IPS-15b (cell line): Measurements from ENCODE around the gene PJVK.
A peak's percentile ranks its signal among the peaks of the same experiment; 100 is the strongest.

Source experiments
- H3K27me3 ChIP-seq: one replicate; pipeline ENCODE4 v1.6.1; 2013; ENCODE audit warnings: low read length; ENCODE audit not compliant: control insufficient read depth, insufficient read depth
- H3K36me3 ChIP-seq: one replicate; pipeline ENCODE4 v1.6.1; 2013; ENCODE audit warnings: low read length; ENCODE audit not compliant: control insufficient read depth, insufficient read depth
- H3K4me1 ChIP-seq: one replicate; pipeline ENCODE4 v1.6.1; 2013; ENCODE audit warnings: mild to moderate bottlenecking, low read length; ENCODE audit not compliant: control insufficient read depth, insufficient read depth
- H3K4me3 ChIP-seq: one replicate; pipeline ENCODE4 v1.5.1; 2013; ENCODE audit warnings: low read depth, low read length
- H3K9ac ChIP-seq: one replicate; pipeline ENCODE4 v1.6.1; 2013; ENCODE audit warnings: low read depth, mild to moderate bottlenecking, low read length
- H3K9me3 ChIP-seq: one replicate; pipeline ENCODE4 v1.6.1; 2013; ENCODE audit warnings: mild to moderate bottlenecking, low read length; ENCODE audit not compliant: control insufficient read depth, insufficient read depth

PJVK gene

DNA sequence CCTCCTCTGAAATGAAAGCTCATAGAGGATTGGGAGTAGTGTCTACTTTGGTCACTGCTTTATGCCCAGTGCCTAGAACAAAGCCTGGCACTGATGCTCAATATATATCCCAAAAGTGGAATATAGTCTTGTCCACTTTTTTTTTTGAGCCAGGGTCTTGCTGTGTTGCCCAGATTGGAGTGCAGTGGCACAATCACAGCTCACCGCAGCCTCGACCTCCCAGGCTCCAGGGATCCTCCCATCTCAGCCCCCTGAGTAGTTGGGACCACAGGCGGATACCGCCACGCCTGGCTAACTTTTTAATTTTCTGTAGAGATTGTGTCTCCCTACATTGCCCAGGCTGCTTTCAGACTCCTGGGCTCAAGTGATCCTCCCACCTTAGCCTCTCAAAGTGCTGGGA is 23.4 kb downstream of the PJVK start:
- H3K36me3 ChIP-seq = no peaks in the 10 kb centered on the region
- H3K9me3 ChIP-seq = no peaks in the 10 kb centered on the region
- H3K9ac ChIP-seq = no peak overlapping the region
- peaks cover 2% of the 10 kb centered on the region for H3K4me1 ChIP-seq
- peaks cover 3% of the 10 kb centered on the region for H3K27me3 ChIP-seq
- H3K4me3 ChIP-seq = no peak overlapping the region

DNA sequence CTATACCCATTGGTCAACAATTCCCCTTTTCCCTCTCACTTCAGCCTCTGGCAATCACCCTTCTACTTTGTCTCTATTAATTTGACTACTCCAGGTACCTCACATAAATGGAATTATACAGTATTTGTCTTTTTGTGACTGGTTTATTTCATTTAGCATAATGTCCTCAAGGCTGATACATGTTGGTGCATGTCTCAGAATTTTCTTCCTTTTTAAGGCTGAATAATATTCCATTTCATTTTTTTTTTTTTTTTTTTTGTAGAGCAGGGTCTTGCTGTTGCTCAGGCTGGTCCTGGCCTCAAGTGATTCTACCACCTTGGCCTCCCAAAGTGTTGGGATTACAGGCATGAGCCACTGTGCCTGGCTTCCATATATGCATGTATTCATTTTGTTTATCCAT is 25.3 kb downstream of the PJVK start:
- H3K27me3 ChIP-seq = peaks cover 6% of the 10 kb centered on the region
- no peaks in the 10 kb centered on the region for H3K36me3 ChIP-seq
- H3K9me3 ChIP-seq = no peaks in the 10 kb centered on the region
- H3K4me3 ChIP-seq = no peak overlapping the region
- H3K9ac ChIP-seq = no peak overlapping the region
- peaks cover 5% of the 10 kb centered on the region for H3K4me1 ChIP-seq

DNA sequence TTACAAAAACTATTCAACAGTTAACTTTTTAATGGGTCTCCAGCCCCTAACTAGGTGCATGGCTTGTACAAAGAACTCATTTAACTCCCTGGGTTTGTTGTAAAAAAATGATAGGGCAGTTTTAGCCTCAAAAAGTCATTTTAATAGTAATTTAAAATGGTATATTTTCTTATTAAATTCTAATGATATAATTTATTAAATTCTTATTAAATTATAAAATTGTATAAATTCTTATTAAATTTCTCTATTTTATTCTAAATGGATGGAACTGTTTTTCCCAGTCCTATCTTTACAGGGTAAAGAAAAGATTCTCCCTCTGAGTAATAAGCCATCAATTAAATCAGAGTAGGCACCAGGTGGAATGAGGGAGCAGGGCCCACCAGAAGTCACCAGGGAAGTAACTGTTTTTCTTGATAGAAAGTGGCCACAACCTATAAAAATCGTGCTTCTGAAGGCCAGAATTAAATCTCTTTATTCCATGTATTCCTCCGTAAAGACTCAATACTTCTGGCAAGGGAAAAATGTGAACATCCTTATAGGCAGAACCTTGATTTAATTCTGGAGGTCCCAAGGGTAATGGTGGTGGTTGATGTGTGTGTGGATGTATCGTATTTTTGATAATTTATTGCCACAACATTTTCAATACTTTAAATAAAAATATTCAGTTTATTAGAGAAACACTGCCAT is 26.4 kb downstream of the PJVK start:
- Histone ChIP-seq H3K9me3 (no peaks in the 10 kb centered on the region), H3K9ac (peak overlapping the region; percentile 62), H3K36me3 (no peaks in the 10 kb centered on the region), H3K4me3 (peak overlapping the region; percentile 87), H3K27me3 (peaks cover 6% of the 10 kb centered on the region), H3K4me1 (peaks cover 6% of the 10 kb centered on the region)

- Histone ChIP-seq H3K9me3 (no peaks in the 10 kb centered on the region), H3K27me3 (peaks cover 6% of the 10 kb centered on the region), H3K4me1 (peaks cover 6% of the 10 kb centered on the region), H3K4me3 (peak overlapping the region; percentile 87), H3K9ac (peak overlapping the region; percentile 62), H3K36me3 (no peaks in the 10 kb centered on the region)
Observed at GRCh38 chr2:178478130-178478438, 26.9 kb downstream of the PJVK start.

DNA sequence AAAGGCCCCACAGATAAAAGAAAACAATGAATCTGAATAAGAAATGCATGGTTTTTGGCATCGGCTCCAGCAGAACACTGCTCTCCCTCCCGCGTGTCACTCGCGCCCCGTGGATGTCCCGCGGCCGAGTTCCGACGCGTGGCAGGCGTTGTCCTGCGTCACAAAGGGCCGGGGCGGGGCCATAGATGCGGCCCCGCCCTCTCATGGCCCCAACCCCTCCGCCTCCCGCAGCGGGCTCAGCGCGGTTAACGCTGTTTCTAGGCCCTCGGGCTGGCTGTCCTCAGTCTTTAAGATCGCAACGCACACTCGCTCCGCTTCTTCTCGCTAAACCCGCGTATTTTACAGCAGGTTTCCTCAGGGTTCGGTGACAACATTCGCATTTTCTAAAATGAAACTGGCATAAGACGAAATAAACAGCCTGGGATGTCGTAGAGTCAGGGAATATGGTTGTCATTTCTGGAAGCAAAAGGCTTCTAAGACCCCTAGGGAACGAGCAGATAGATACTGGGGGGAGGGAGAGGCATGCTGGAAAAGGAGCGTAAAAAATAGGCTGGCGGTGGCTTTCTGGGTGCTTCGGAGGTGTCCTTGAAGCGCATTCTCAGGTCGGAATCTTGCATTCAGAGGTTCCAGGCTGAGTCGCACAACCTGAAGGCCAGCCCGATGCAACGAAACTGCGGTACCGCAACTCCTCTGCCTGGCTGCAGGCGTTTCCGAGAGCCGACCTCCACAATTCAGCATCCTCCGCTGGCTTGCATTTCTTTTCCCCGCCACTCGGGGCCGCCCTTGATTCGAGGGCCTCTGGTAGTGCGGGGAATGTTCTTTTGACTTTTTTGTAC is 27.5 kb downstream of the PJVK start, which contains the start of gene FKBP7:
Gene FKBP7 (minus strand): TSS at position 162 of the 836 bp plus-strand sequence. CDS start 101 bp downstream, at position 61.
- Histone ChIP-seq H3K36me3 (no peaks in the 10 kb centered on the region), H3K9ac (peak within 1 kb of the TSS; percentile 62), H3K4me3 (peak within 1 kb of the TSS; percentile 87), H3K4me1 (peaks cover 6% of the 10 kb centered on the region), H3K27me3 (peaks cover 6% of the 10 kb centered on the region), H3K9me3 (no peaks in the 10 kb centered on the region)

GRCh38 chr2:178479275-178479616 is 28.1 kb downstream of the PJVK start:
- H3K27me3 ChIP-seq = peaks cover 6% of the 10 kb centered on the region
- peaks cover 6% of the 10 kb centered on the region for H3K4me1 ChIP-seq
- no peak overlapping the region for H3K9ac ChIP-seq
- no peaks in the 10 kb centered on the region for H3K36me3 ChIP-seq
- H3K9me3 ChIP-seq = no peaks in the 10 kb centered on the region
- peak overlapping the region; percentile 87 for H3K4me3 ChIP-seq

GRCh38 chr2:178479758-178480226 is 28.6 kb downstream of the PJVK start:
- Histone ChIP-seq H3K9ac (peak overlapping the region; percentile 58), H3K27me3 (peaks cover 6% of the 10 kb centered on the region), H3K4me1 (peaks cover 6% of the 10 kb centered on the region), H3K9me3 (no peaks in the 10 kb centered on the region), H3K4me3 (peak overlapping the region; percentile 58), H3K36me3 (no peaks in the 10 kb centered on the region)

- Histone ChIP-seq H3K9ac (peak within 1 kb of the TSS; percentile 58), H3K9me3 (no peaks in the 10 kb centered on the region), H3K4me3 (peak within 1 kb of the TSS; percentile 58), H3K4me1 (peaks cover 6% of the 10 kb centered on the region), H3K36me3 (no peaks in the 10 kb centered on the region), H3K27me3 (peaks cover 6% of the 10 kb centered on the region)
Observed at GRCh38 chr2:178480227-178481181, 29.3 kb downstream of the PJVK start, which contains the start of gene PLEKHA3. PLEKHA3 (plus strand) TSS chr2:178480457; CDS start chr2:178480870, 413 bp downstream.

- H3K9ac ChIP-seq = no peak overlapping the region
- H3K9me3 ChIP-seq = no peaks in the 10 kb centered on the region
- peaks cover 6% of the 10 kb centered on the region for H3K27me3 ChIP-seq
- H3K36me3 ChIP-seq = no peaks in the 10 kb centered on the region
- peaks cover 6% of the 10 kb centered on the region for H3K4me1 ChIP-seq
- H3K4me3 ChIP-seq = no peak overlapping the region
Observed at GRCh38 chr2:178482437-178482836, 31.3 kb downstream of the PJVK start.

DNA sequence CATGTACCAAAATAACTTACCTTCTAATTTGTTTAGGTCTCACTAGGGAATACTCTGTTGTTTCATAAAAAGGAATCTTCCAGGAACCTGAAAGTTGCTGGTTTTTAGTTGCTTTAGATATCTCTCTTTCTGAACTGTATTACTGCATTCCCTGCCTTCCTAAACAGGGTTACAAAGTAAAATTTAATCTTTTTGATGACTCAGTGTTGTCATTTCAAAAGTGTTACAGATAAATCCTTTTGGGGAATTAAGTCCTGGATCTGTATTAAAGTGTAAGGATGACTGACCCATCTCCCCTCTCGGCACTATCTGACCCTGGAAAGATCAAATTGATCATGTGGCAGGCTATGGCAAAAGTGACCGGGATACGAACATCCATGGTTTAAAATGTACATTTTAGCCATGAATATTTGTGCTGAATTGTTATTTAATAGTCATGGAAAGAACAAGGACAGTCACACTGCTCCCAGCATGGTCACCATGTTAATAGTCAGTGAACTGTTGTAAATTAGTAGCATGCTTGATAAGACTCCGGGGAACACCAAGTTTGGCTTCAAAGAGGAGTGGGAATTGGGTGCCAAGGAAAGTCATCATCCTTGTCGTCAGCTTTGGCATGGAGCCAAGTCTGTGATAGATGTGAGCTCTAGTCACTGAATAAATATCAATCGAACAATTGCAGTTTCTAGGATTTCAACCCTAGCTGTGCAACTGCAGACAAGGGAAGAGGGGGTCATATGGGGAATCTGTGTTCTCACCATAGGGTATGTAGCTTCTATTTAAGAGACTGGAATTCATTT is 33.3 kb downstream of the PJVK start:
- Histone ChIP-seq H3K4me3 (no peak overlapping the region), H3K9ac (no peak overlapping the region), H3K27me3 (peaks cover 3% of the 10 kb centered on the region), H3K9me3 (no peaks in the 10 kb centered on the region), H3K36me3 (no peaks in the 10 kb centered on the region), H3K4me1 (peaks cover 4% of the 10 kb centered on the region)

- Histone ChIP-seq H3K9ac (no peak overlapping the region), H3K27me3 (peaks cover 3% of the 10 kb centered on the region), H3K9me3 (no peaks in the 10 kb centered on the region), H3K4me3 (no peak overlapping the region), H3K4me1 (peaks cover 4% of the 10 kb centered on the region), H3K36me3 (no peaks in the 10 kb centered on the region)
Observed at GRCh38 chr2:178485356-178485755, 34.2 kb downstream of the PJVK start.
